Erythroblast (primary cell): ENCODE measurements around the gene ZNRF1.

ENCODE experiments used
- DNase-seq, 2 experiments: peaks; one replicate each; lab custom pipeline; 2025; lab: John Stamatoyannopoulos, UW
- GATA1 ChIP-seq: IDR thresholded peaks from 2 replicates; pipeline ENCODE4 v1.6.1; 2011; ENCODE audit warnings: low read depth, mild to moderate bottlenecking, control low read depth, low read length, moderate library complexity
- POLR2A ChIP-seq: IDR thresholded peaks from 2 replicates; pipeline ENCODE4 v1.6.1; 2011; ENCODE audit warnings: mild to moderate bottlenecking, low read length

The ZNRF1 gene

DNA sequence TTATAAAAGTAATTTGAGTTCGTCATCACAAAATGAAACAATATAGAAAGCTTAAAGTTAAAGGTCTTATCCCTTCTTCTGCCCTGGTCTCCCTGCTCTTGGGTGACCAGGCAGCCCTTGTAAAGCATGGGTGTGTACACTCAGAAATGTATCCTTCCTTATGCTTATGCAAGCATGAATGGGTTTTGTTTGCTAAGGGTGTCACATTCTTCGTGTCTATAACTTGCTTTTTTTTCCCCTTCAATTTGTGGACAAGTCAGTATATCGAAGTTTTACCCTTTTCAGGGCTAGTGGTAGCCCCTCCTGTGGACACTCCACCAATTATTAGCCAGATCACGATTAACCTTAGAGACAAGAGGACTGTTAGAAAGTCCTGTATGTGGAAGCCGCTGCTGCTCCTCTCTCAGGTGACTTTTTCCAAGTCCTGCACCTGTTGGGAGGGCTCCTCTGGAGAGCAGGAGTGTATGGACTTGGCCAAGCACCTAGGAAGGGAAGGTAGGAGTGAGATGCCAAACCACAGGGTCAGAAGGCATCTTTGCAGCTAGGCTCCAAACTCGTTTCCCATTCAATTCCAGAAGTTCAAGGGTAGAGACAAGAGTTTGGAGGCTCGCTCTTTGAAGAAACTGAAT, 66.8 kb downstream of the ZNRF1 start:
- peak; percentile 64 to 69 for DNase-seq
- TF ChIP-seq POLR2A: no peak
- no peak for TF ChIP-seq GATA1

DNA sequence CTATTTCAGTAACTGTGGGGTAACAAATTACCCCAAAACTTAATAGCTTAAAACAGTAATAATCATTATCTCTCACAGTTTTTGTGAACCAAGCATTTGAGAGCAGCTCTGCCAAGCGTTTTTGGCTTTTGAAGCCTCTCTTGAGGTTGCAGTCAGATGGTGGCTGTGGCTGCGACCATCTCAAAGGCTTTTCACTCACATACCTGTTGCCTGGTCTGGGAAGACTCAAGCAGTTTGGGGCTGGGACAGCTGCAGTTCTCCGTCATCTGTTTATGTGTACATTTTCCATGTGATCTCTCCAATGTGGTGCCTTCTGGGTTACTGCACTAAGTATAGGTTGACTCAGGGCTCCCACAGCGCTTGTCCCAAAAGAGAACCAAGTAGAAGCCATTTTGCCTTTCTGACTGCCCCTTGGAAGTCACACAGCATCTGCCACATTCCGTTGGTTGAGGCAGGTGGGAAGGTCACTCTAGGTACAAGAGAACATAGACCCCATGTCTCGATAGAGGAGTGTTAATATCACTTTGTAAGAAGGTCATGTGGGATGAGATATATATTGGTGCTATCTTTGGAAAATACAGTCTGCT, 68.1 kb downstream of the ZNRF1 start:
- no peak for DNase-seq
- TF ChIP-seq GATA1 (no peak), POLR2A (no peak)

DNA sequence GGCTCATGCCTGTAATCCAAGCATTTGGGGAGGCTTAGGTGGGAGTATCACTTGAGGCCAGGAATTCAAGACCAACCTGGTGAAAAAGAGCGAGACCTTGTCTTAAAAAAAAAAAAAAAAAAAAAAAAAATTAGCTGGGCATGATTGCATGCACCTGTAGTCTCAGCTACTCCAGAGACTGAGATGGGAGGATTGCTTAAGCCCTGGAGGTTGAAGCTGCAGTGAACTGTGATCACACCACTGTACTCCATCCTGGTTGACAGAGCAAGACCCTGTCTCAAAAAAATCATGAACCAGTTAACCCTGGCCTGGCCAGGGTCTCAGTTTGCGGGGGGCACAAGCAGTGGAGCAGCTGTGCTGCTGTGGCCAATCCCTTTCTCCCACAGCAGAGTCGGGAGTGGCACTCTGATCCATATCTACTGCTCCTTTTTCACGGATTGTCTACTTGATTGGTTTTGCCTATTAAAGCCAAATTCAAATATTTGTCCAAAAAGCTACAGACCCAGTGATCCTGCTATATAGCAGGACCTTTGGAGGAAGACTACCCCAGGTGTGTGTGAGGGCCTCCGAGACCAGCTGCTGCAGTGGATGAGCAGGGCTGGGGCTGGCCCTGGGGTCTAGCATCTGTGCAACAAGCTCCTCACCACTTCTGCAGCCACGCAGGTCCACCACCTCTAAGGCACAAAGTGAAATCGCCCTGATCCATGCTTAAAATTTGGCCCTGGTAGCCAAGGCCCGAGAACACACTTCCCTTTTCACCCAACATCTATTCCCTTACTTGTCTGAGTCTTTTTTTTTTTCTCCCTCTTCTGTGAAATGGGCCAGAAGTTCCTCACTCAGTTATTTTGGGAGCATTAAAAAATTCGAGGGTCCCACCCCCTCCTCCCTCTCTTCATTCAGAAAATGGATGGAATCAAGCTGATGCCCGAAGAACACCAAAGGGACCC, 69.5 kb downstream of the ZNRF1 start:
- peak in 1 of 2 experiments; percentile 43 for DNase-seq
- TF ChIP-seq GATA1 (no peak), POLR2A (no peak)

DNA sequence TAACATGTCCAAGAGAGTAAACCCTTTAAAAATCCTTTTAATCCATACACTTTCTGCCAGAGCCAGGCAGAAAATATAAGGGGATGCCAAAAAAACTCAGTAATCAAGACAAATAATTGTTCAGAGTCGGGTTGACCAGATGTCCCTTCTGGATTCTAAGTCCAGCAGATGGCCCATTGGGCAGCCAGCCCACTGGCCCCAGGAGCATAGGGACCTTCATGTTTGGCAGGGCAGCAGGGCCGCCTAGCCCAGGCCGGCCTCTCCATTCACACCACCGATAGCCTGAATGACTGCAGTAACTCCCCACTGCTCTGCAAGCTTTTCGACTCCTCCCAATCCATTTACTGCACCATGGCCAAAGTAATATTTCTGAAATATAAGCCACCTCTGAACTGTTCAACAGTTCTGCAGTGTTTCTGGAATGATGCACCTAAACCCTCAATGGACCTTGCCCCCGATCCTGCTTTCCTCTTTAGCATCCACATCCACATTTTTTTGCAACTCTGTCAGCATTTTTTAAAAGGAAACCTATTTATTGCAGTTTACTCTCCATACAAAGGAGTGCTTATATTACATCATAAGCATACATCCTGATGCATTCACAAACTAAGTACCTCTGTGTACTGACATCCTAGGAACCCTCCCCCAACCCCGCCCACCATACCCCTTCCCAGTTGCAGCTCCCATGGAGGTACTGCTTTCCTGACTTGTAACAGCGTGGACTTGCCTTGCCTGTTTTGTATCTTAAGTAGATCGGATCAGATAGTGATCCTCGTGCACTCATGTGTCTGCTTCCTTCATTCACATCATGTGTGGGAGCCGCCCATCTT, 71.4 kb downstream of the ZNRF1 start:
- DNase-seq: peak; percentile 53 to 65
- TF ChIP-seq POLR2A (no peak), GATA1 (no peak)

DNA sequence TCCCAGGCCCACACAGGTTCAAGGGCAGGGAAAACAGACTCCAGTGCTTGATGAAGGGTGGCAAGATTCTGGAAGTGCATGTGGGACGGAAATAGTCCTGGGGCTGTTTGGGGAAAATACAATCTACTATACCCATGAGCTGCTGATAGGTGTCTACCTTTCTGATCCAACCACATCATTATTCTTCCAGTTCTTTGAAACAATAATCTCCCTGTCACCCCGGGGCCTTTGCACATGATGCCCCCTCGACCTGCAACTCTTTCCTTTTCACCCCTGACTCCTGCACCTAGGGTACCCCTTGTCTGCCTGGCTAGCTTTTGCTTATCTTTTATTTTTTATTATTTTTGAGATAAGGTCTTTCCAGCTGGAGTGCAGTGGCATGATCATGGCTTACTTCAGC, 72.8 kb downstream of the ZNRF1 start:
- TF ChIP-seq POLR2A (no peak), GATA1 (no peak)
- DNase-seq: no peak

DNA sequence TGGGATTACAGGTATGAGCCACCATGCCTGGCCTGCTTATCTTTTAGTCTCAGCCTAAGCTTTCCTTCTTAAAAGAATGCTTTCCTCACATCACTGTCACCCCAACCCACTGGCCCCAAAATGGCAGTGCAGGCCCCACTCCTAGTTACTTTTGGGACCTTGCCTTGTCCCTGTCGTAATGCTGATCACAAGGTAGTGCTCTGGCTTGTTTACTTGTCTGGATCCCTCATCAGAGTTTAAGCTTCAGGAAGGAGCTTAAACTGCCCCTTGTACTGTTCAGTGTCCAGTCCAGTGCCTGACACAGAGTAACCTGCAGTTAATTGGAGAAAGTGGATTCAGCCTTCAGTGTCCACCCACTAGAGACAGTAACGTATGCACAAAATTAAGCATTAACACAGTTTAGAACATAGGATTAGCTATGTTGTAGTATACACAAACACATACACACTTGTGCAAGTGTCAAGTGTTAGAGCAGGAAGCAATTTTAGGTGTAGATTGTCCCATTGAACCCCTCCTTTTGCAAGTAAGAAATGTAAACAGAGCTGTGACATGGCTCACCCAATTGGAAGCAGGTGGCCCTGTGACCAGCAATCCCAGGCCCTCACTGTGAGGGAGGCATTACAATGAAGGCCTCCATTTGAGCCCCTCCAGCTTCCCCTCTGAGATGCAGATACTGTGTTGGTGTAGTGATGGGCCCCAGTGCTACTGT, 73.6 kb downstream of the ZNRF1 start:
- DNase-seq: peak in 1 of 2 experiments; percentile 46
- TF ChIP-seq POLR2A: no peak
- TF ChIP-seq GATA1: no peak

DNA sequence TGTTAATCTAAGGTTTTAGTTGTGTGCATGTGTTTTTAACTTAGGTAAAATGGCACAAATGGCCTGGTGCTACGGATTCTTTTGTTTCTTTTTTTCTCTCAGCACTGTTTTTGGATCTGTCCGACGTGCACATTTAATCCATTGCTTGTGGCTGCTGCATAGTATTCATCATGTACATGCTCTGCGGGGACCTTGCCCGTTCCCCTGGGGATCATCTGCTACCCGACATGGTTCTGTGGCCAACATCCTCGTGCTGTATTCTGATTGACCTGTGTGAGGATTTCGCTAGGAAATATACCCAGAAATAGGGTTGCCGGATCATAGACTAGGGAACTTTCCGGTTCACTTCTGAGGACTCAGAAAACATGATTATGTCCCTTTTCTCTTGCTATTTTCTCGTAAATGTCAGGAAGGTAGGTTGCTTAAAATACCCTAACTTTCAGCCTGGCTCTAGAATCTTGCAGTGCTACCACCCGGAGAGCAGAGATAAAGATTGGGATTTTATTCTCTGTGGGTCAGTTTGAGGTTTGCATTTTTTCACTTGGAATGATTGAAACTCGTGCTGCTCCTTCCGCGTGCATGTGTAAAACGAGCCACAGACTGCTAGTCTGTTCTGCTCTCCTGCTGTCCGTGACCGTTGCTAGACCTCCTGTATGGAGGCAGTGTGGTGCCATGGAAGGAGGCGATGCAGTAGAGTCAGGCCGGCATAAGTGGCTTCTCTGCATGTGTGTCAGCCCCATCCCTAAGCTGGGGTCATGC, 74.9 kb downstream of the ZNRF1 start:
- TF ChIP-seq POLR2A (no peak), GATA1 (no peak)
- DNase-seq: peak in 1 of 2 experiments; percentile 42

DNA sequence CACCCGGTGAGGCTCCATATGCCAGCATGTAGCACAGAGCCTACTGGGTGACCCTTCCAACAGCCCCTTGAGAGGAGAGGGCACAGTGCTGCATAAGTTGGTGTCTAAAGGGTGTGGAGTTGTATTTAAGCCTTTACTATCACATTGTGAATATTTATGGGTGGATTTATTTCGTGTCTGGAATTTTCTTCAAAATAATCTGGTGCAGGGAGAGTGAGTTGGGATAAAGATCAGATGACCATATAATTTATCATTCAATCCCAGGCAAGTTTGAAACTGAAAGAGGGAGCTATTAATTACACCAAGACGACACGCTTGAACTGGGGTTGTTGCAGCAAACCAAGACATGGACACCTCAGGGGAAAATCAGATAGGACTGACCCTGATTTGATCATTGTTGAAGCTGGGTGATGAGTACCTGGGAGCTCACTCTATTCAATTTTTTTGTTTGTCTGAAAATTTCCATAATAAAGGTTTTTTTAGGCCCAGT, 75.5 kb downstream of the ZNRF1 start:
- DNase-seq: no peak
- TF ChIP-seq GATA1 (no peak), POLR2A (no peak)

DNA sequence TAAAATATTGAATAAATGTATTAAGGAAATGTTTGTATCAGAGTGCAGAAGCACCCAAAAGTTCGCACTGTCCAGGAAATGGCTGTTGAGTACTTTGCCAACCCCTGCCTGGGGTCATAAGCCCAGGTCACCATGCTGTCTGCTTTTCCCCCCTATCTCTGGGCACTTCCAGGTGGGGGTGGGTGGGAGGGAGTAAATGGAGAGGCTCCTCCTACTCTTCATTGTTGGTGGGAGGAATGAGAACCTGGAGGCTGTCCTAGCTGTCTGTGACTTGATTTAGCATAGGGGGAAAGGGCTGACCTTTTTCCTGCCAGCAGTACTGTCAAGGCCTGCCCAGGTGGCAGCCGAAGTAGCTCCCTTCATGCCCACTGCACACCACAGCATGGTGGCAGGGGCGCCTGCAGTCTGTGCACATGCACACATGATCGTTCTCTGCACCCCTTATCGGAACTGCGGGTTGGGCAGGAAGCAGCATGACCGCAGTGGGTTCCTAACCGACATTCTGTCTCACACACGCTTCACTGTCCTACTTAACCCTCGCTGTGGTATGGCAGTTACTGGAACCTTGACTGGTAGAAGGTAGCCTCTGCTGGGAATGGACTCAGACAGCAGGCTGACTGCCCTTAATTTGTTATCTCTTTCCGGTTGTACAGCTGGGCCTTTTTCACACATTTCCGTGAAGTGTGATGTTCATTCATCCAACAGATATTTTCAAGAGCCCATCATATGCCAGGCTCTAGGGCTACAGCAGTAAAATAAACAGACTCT, 76.3 kb downstream of the ZNRF1 start:
- DNase-seq: peak; percentile 73 to 85
- TF ChIP-seq POLR2A (peak; percentile 56), GATA1 (no peak)

DNA sequence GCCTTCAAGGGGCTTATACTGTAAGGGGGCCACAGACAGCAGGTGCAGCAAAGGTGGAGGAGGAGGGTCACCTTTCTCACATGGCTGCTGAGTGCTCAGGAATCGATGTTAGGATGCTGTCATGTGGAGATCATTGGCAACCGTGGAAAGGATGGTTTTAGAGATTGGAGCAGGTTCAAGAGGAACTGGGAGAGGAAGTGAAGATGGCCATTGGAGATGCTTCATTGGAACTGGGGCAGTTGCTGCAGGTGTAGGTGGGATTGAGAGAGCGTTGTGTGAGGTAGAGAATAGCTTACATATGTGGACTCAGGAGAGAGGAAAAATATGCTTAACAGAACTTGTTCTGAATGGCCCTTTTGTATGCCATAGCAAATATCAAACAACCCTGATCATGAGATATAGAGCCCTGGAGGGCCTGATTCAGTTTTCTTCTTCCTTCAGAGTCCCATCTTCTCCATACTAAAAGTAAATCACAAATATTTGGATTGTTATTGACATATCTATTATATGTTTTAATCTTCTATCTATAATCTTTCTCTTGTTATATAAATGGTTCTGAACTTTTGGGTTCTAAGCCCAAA, 77.0 kb downstream of the ZNRF1 start:
- DNase-seq: no peak
- no peak for TF ChIP-seq POLR2A
- TF ChIP-seq GATA1: no peak

DNA sequence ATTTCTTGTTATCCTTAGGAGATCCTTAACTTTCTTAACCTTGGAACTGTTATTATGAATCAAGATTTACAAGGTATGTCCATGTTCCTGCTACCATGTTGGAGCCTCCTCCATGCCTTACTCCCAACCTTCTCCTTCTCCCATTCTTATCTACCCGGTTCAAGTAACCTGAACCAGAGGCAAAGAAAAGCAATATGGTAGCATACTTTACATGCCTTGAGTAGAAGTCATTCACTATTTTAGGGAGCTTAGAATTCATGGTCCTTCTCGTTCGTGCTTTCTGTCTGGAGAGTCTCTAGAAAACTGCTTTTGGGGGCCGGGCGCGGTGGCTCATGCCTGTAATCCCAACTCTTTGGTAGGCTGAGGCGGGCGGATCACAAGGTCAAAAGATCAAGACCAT, 80.1 kb downstream of the ZNRF1 start:
- TF ChIP-seq GATA1: no peak
- no peak for TF ChIP-seq POLR2A
- DNase-seq: no peak
